Thyroid gland (tissue), 4 donors: ENCODE data around the gene GIGYF2.

Experiments
- POLR2A ChIP-seq, 2 donors: fragments of 450-650 bp; IDR thresholded peaks; one replicate each; pipeline ENCODE4 v1.6.1; 2017; ENCODE audit warnings: antibody characterized with exemption in 2 of 2, mild to moderate bottlenecking in 2 of 2, moderate library complexity in 1 of 2
- TF ChIP-seq, protein P1 (sequence below), 6 experiments: fragments of 200-600 bp in 3 of 6; fragments of 450-650 bp in 3 of 6; sonication (generic) in 3 of 6; IDR thresholded peaks; one replicate each; pipeline ENCODE4 v1.5.1; 2016 to 2019; ENCODE audit warnings: antibody characterized with exemption in 6 of 6, mild to moderate bottlenecking in 2 of 6, inconsistent platforms in 1 of 6, moderate library complexity in 1 of 6

DNA sequence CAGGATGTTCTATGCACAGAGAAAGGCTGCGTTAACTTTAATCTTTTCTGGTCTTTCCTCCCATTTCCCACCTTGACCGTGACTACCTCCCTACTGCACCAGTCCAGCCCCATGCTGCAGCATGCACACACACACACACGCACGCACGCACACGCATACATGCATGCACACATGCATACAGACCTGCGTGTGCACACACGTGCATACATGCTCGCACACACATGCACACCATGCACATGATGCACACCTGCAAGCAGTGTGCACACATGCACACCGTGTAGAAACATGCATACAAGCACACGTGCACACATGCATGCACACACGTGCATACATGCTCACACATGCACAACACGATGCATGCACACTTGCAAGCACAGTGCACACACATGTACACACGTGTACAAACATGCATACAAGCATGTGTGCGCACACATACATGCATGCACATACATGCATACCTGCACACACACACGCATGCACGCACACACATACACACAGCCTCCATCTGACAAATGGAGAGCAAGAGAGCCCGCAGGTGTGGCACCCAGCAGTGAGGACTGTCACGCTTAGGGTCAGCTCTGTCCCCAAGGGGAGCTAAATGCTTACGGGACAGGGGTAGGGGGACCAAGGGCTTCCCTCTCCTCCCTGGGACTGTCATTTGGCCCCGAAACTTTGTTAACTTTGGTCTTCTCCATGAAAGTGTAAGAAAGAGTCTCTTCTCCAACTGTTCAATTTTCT is 191.1 kb downstream of the GIGYF2 start:
- TF ChIP-seq, protein P1, sequence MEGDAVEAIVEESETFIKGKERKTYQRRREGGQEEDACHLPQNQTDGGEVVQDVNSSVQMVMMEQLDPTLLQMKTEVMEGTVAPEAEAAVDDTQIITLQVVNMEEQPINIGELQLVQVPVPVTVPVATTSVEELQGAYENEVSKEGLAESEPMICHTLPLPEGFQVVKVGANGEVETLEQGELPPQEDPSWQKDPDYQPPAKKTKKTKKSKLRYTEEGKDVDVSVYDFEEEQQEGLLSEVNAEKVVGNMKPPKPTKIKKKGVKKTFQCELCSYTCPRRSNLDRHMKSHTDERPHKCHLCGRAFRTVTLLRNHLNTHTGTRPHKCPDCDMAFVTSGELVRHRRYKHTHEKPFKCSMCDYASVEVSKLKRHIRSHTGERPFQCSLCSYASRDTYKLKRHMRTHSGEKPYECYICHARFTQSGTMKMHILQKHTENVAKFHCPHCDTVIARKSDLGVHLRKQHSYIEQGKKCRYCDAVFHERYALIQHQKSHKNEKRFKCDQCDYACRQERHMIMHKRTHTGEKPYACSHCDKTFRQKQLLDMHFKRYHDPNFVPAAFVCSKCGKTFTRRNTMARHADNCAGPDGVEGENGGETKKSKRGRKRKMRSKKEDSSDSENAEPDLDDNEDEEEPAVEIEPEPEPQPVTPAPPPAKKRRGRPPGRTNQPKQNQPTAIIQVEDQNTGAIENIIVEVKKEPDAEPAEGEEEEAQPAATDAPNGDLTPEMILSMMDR (IDR thresholded peaks at IDR 0.05) = no peak
- TF ChIP-seq POLR2A (IDR thresholded peaks at IDR 0.05) = no peak
